K562 (cell line): Measurements from ENCODE around the gene PRICKLE4. TPM values are rescaled to one million over a fixed set of nuclear protein-coding genes. Genes with fewer than 3 reads are reported as not detected.
A peak's percentile ranks its signal among the peaks of the same experiment; 100 is the strongest.

Experiments
- ASH1L ChIP-seq: fragments of 450-650 bp; IDR thresholded peaks from 2 replicates; pipeline ENCODE4 v1.6.1; 2018; ENCODE audit warnings: borderline replicate concordance, mild to moderate bottlenecking, low read depth; ENCODE audit not compliant: partially characterized antibody
- ATF1 ChIP-seq, 2 experiments: fragments of 450-650 bp in 1 of 2; IDR thresholded peaks; 2 replicates each; pipeline ENCODE4 v1.6.1; 2016; ENCODE audit warnings: missing compliant biosample characterization in 1 of 2, missing genetic modification characterization in 1 of 2
- CXXC5 ChIP-seq: fragments of 250-450 bp; sonication (Bioruptor Pico); IDR thresholded peaks from 2 replicates; pipeline ENCODE4 v1.8.0; 2022; ENCODE audit warnings: inconsistent platforms, mild to moderate bottlenecking, moderate library complexity
- ETV5 ChIP-seq: sonication (generic); formaldehyde crosslinking; IDR thresholded peaks from 2 replicates; pipeline ENCODE4 v1.4.0; 2020; ENCODE audit warnings: low read depth, mild to moderate bottlenecking, missing genetic modification reagents
- ETV6 ChIP-seq, 3 experiments: fragments of 150-350 bp in 1 of 3; sonication (generic) in 1 of 3; formaldehyde crosslinking in 1 of 3; IDR thresholded peaks; 2 replicates each; pipeline versions ENCODE4 v1.6.1 to v1.8.0; 2014 to 2022; ENCODE audit warnings: borderline replicate concordance in 2 of 3, low read depth in 2 of 3, antibody characterized with exemption in 1 of 3, low read length in 1 of 3, mild to moderate bottlenecking in 1 of 3, missing genetic modification reagents in 1 of 3
- FOXK1 ChIP-seq: sonication (generic); formaldehyde crosslinking; IDR thresholded peaks from 2 replicates; pipeline ENCODE4 v1.8.0; 2022; ENCODE audit warnings: missing genetic modification reagents, mild to moderate bottlenecking, borderline replicate concordance
- GATAD2A ChIP-seq: fragments of 450-650 bp; IDR thresholded peaks from 2 replicates; pipeline ENCODE4 v1.6.1; 2017
- HCFC1 ChIP-seq: IDR thresholded peaks from 2 replicates; pipeline ENCODE4 v1.6.1; 2012; ENCODE audit warnings: low read depth, low read length, improper control_type of control experiment
- JUN ChIP-seq, 2 experiments: sonication (generic) in 1 of 2; formaldehyde crosslinking in 1 of 2; IDR thresholded peaks; 2 replicates each; pipeline versions ENCODE4 v1.6.1 to v1.8.0; 2012 to 2022; ENCODE audit warnings: borderline replicate concordance in 2 of 2, mild to moderate bottlenecking in 2 of 2, improper control_type of control experiment in 1 of 2, low read depth in 1 of 2, low read length in 1 of 2, missing genetic modification reagents in 1 of 2
- JUND ChIP-seq, 2 experiments: IDR thresholded peaks; 2 replicates in 1 of 2; 3 replicates in 1 of 2; pipeline ENCODE4 v1.6.1; 2011; ENCODE audit warnings: borderline replicate concordance in 2 of 2, low read depth in 2 of 2, low read length in 2 of 2, improper control_type of control experiment in 1 of 2, missing biosample characterization in 1 of 2, missing genetic modification characterization in 1 of 2, missing genetic modification reagents in 1 of 2
- MAZ ChIP-seq, 2 experiments: fragments of 450-650 bp in 1 of 2; sonication (generic) in 1 of 2; formaldehyde crosslinking; IDR thresholded peaks in 1 of 2; conservative IDR thresholded peaks in 1 of 2; 2 replicates each; pipeline versions ENCODE4 v1.4.0 to v1.5.0; 2020; ENCODE audit warnings: mild to moderate bottlenecking in 1 of 2, missing genetic modification reagents in 1 of 2
- MXI1 ChIP-seq: IDR thresholded peaks from 2 replicates; pipeline ENCODE4 v1.6.1; 2011; ENCODE audit warnings: low read depth, mild to moderate bottlenecking, improper control_type of control experiment, low read length
- RBFOX2 ChIP-seq: fragments of 200-400 bp; formaldehyde crosslinking; IDR thresholded peaks from 2 replicates; pipeline ENCODE4 v1.6.1; 2017; ENCODE audit warnings: low read depth, mild to moderate bottlenecking, low read length, moderate library complexity
- SIX5 ChIP-seq, 2 experiments: IDR thresholded peaks; 2 replicates each; pipeline ENCODE4 v1.6.1; 2011; ENCODE audit warnings: low read length in 2 of 2, borderline replicate concordance in 1 of 2, low read depth in 1 of 2, mild to moderate bottlenecking in 1 of 2, moderate library complexity in 1 of 2; ENCODE audit not compliant: insufficient read depth in 1 of 2
- SMAD3 ChIP-seq: fragments of 450-650 bp; formaldehyde crosslinking; conservative IDR thresholded peaks from 2 replicates; pipeline ENCODE4 v1.4.0; 2020; ENCODE audit warnings: mild to moderate bottlenecking
- SMARCC2 ChIP-seq: fragments of 450-650 bp; IDR thresholded peaks from 2 replicates; pipeline ENCODE4 v1.6.1; 2017; ENCODE audit warnings: antibody characterized with exemption, moderate library complexity, mild to moderate bottlenecking, low read depth
- SMC3 ChIP-seq: conservative IDR thresholded peaks from 2 replicates; pipeline ENCODE4 v1.6.1; 2011; ENCODE audit warnings: low read depth, low read length, improper control_type of control experiment; ENCODE audit not compliant: insufficient read depth
- ZNF175 ChIP-seq: fragments of 200-800 bp; sonication (Bioruptor generic); IDR thresholded peaks from 2 replicates; pipeline ENCODE4 v1.6.1; 2016; ENCODE audit warnings: low read depth, mild to moderate bottlenecking, missing genetic modification characterization, missing compliant biosample characterization
- ZNF354B ChIP-seq: fragments of 250-450 bp; sonication (Bioruptor Pico); IDR thresholded peaks from 2 replicates; pipeline ENCODE4 v1.4.0; 2020
- ZNF717 ChIP-seq: fragments of 250-450 bp; sonication (Bioruptor Pico); IDR thresholded peaks from 2 replicates; pipeline ENCODE4 v1.5.0; 2021
- polyA plus RNA-seq, 8 experiments: library from polyadenylated mRNA; depleted of rRNA in 4 of 8; stranded (reverse) in 5 of 8; unstranded in 3 of 8; fragments of >200 nt; fragmentation: Nextera tagmentation in 2 of 8; fragmentation: Illumina TruSeq in 1 of 8; extraction: Ambion mirVana in 2 of 8; extraction: Trizol in 1 of 8; gene quantifications; 2 replicates each; pipeline versions ENCODE4 v1.2.1 to v1.2.3, GENCODE V29; 2011 to 2014; ENCODE audit warnings: inconsistent platforms in 1 of 8, missing spikeins in 1 of 8
- total RNA-seq, 7 experiments: library from RNA; depleted of rRNA in 6 of 7; stranded (reverse); fragments of >200 nt in 6 of 7; fragmentation: Illumina TruSeq in 2 of 7; extraction: Trizol in 2 of 7; gene quantifications; 2 replicates each; pipeline versions ENCODE4 v1.2.1 to v1.2.3, GENCODE V29; 2011 to 2021; ENCODE audit warnings: low replicate concordance in 1 of 7
- TF ChIP-seq, protein P1 (sequence below): sonication (generic); formaldehyde crosslinking; IDR thresholded peaks from 2 replicates; pipeline ENCODE4 v1.8.0; 2022; ENCODE audit warnings: mild to moderate bottlenecking, missing genetic modification reagents

The PRICKLE4 gene
- total and polyA plus RNA-seq, 9 of the 15 experiments (the other 6 are each of a cell fraction or from before 2014, with no cell fraction given), result 0.20 to 0.32 (median 0.27) TPM; not detected in 6

DNA sequence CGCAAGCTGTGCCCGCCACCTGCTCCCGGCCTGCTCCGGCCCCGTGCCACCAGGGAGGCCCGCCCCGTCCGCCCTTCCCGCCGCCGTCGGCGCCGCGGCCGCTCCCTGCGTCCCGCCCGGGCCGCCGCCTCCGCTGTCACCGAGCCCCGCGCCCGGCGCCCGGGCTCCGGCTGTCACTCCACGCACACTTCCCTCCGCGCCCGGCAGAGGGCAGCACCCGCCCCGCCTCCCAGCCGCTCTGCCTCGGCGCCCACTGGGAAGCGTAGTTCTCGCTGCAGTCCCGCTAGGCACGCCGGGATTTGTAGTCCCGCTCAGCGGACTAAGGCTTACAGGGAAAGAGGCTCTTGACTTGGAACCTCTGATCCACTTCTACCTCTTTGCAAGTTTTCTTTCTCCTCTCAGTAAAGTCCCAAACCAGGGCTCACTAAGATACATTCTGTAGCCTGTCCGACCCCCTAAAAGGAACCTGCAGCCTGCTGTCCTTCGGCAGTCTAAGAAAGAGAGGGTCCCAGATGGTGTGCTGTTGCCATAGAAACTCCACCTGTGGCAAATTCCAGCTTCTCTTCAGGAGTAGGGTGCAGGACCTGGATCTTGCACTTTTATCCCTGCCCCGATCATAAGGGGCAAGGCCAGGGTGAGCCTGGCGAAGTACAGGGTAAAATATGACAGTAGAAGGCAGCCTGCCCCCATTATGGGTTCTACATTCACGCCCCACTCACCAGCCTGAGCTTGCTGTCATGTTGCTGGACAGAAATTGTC is 45.0 kb upstream of the PRICKLE4 start, which contains the start of gene TFEB (continued):
- TF ChIP-seq RBFOX2 (peak; percentile 34), JUND (IDR thresholded peaks at IDR 0.05; ENCODE audit: borderline replicate concordance, low read depth, low read length) (peak; percentile 75), JUND (tag; IDR thresholded peaks at IDR 0.05; ENCODE audit: borderline replicate concordance, low read depth, low read length) (peak; percentile 30; the same call in 1 of the 3 replicates), CXXC5 (CRISPR knock-in tag) (peak; percentile 90), ETV5 (CRISPR knock-in tag) (peak; percentile 43), SMC3 (peak; percentile 77), ZNF717 (no peak), ZNF354B (CRISPR knock-in tag) (0 out of 2 replicates have a peak, but pooled peaks have one; percentile 12), SMARCC2 (no peak), ASH1L (no peak), FOXK1 (CRISPR knock-in tag) (peak; percentile 45; the same call in 1 of the 2 replicates), GATAD2A (no peak), SIX5 (IDR thresholded peaks at IDR 0.05; ENCODE audit: borderline replicate concordance in 1 of 2, insufficient read depth in 1 of 2, low read depth in 1 of 2, low read length in 2 of 2) (peak; percentile 98), HCFC1 (peak; percentile 100), MAZ (CRISPR knock-in tag; conservative IDR thresholded peaks at IDR 0.05 in 1 of 2, IDR thresholded peaks at IDR 0.05 in 1 of 2) (peak; percentile 77 to 89), JUN (IDR thresholded peaks at IDR 0.05; ENCODE audit: borderline replicate concordance, low read depth, low read length) (0 out of 2 replicates have a peak, but pooled peaks have one; percentile 32), JUN (CRISPR knock-in tag; IDR thresholded peaks at IDR 0.05; ENCODE audit: borderline replicate concordance) (no peak), ETV6 (IDR thresholded peaks at IDR 0.05; ENCODE audit: borderline replicate concordance in 1 of 2, low read depth in 2 of 2, low read length in 1 of 2) (0 out of 4 replicates have a peak, but pooled peaks of 1 of the 2 experiments have one; percentile 53), ETV6 (CRISPR knock-in tag; IDR thresholded peaks at IDR 0.05; ENCODE audit: borderline replicate concordance) (no peak), SMAD3 (CRISPR knock-in tag) (peak; percentile 82; the same call in 1 of the 2 replicates), MXI1 (0 out of 2 replicates have a peak, but pooled peaks have one; percentile 39), ATF1 (CRISPR knock-in tag; IDR thresholded peaks at IDR 0.05) (no peak), ATF1 (tag; IDR thresholded peaks at IDR 0.05) (peak; percentile 51), ZNF175 (peak; percentile 74; the same call in 1 of the 2 replicates)
- TF ChIP-seq, protein P1, sequence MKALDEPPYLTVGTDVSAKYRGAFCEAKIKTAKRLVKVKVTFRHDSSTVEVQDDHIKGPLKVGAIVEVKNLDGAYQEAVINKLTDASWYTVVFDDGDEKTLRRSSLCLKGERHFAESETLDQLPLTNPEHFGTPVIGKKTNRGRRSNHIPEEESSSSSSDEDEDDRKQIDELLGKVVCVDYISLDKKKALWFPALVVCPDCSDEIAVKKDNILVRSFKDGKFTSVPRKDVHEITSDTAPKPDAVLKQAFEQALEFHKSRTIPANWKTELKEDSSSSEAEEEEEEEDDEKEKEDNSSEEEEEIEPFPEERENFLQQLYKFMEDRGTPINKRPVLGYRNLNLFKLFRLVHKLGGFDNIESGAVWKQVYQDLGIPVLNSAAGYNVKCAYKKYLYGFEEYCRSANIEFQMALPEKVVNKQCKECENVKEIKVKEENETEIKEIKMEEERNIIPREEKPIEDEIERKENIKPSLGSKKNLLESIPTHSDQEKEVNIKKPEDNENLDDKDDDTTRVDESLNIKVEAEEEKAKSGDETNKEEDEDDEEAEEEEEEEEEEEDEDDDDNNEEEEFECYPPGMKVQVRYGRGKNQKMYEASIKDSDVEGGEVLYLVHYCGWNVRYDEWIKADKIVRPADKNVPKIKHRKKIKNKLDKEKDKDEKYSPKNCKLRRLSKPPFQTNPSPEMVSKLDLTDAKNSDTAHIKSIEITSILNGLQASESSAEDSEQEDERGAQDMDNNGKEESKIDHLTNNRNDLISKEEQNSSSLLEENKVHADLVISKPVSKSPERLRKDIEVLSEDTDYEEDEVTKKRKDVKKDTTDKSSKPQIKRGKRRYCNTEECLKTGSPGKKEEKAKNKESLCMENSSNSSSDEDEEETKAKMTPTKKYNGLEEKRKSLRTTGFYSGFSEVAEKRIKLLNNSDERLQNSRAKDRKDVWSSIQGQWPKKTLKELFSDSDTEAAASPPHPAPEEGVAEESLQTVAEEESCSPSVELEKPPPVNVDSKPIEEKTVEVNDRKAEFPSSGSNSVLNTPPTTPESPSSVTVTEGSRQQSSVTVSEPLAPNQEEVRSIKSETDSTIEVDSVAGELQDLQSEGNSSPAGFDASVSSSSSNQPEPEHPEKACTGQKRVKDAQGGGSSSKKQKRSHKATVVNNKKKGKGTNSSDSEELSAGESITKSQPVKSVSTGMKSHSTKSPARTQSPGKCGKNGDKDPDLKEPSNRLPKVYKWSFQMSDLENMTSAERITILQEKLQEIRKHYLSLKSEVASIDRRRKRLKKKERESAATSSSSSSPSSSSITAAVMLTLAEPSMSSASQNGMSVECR (CRISPR knock-in tag), result peak; percentile 46; the same call in 1 of the 2 replicates
